Testis (tissue), 3 donors: Measurements from ENCODE around the gene STRN4. TPM values are rescaled to one million over a fixed set of nuclear protein-coding genes. Genes with fewer than 3 reads are reported as not detected.

Experiments used
- DNase-seq: peaks from one replicate; pipeline ENCODE4 v3.0.0-alpha.2; 2019
- H3K27ac ChIP-seq, 2 donors: fragments of 200-600 bp; sonication (generic); one replicate each; pipeline ENCODE4 v1.5.1; 2019
- H3K27me3 ChIP-seq: fragments of 200-600 bp; sonication (generic); one replicate; pipeline ENCODE4 v1.5.1; 2019
- H3K36me3 ChIP-seq: fragments of 200-600 bp; sonication (generic); one replicate; pipeline ENCODE4 v1.5.1; 2017; ENCODE audit warnings: low read depth; ENCODE audit errors: missing control alignments
- H3K4me1 ChIP-seq: fragments of 200-600 bp; sonication (generic); one replicate; pipeline ENCODE4 v1.5.1; 2019
- H3K4me3 ChIP-seq, 2 donors: fragments of 200-600 bp; sonication (generic); one replicate each; pipeline ENCODE4 v1.5.1; 2017 to 2019
- H3K9me3 ChIP-seq: fragments of 200-600 bp; sonication (generic); one replicate; pipeline ENCODE4 v1.5.1; 2017
- POLR2A ChIP-seq: fragments of 450-650 bp; IDR thresholded peaks from one replicate; pipeline ENCODE4 v1.6.1; 2017; ENCODE audit warnings: antibody characterized with exemption, mild to moderate bottlenecking, moderate library complexity
- WGBS, 2 donors: methylation state at CpG; one replicate each; pipeline ENCODE4 v1.1.5; 2018; 5-methylcytosine and 5-hydroxymethylcytosine counted together
- intact Hi-C: fragments of 100-400 bp; cut with DNase I; formaldehyde crosslinking; loops from one replicate; pipeline ENCODE4 v1.15.1; 2023; ENCODE audit warnings: low total_unique reads
- polyA plus RNA-seq: library from polyadenylated mRNA; stranded (reverse); fragments of 350-450 nt; fragmentation: Illumina TruSeq; extraction: RNeasy Lipid Tissue Mini Kit (QIAGEN cat#74804); gene quantifications from one replicate; pipeline ENCODE4 v1.2.3, GENCODE V29; 2014; ENCODE audit warnings: low read depth, low replicate concordance; ENCODE audit not compliant: insufficient read depth
- total RNA-seq, 2 donors: library from RNA; depleted of rRNA; stranded (reverse); fragments of >200 nt; gene quantifications; one replicate each; pipeline ENCODE4 v1.2.3, GENCODE V29; 2016
- TF ChIP-seq, protein P1 (sequence below), 3 experiments: fragments of 450-650 bp in 2 of 3; fragments of 200-600 bp in 1 of 3; sonication (generic) in 1 of 3; IDR thresholded peaks; one replicate each; pipeline ENCODE4 v1.5.1; 2016 to 2019; ENCODE audit warnings: antibody characterized with exemption in 3 of 3, mild to moderate bottlenecking in 2 of 3, moderate library complexity in 1 of 3

Gene STRN4
- total and polyA plus RNA-seq, 3 donors from 2014 or later, result 213 to 308 (median 229) TPM

DNA sequence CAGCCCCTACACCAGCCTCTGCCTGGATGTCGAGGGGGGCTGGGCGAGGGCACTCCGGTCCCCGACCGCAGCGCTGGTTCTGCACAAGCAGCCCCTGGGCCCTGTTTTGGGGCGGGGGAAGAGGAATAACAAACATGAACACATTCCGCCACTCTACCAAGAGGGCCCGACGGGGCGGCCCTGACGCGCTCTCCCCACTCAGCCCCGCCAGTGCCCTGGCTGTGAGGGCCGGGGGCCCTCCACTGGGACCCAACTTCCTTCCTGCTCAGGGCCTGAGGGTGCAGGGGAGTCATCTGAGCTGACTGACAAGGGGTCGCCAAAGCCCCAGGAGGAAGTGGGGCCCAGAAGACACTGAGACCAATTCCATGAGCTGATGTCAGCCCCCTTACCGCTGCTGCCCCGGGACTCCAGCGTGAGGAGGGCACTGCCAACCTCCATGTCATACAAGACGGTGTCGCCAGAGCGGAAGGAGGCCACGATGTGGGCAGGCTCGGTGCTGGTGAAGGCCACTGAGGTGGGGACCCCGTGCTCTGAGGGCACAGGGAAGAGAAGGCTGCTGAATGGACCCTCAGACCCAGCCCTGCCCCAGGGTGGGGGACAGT, 23.7 kb downstream of the STRN4 start:
- H3K4me3 ChIP-seq, result no peak overlapping the region
- no peak for DNase-seq
- H3K27ac ChIP-seq, result no peak overlapping the region
- no peaks in the 10 kb centered on the region for H3K36me3 ChIP-seq
- WGBS, 2 donors, result 84 to 92% methylated on average over 13 to 24 of the region's 25 CpGs
- peaks cover 7% of the 10 kb centered on the region for H3K4me1 ChIP-seq
- H3K27me3 ChIP-seq, result no peaks in the 10 kb centered on the region
- no peaks in the 10 kb centered on the region for H3K9me3 ChIP-seq
- TF ChIP-seq, protein P1, sequence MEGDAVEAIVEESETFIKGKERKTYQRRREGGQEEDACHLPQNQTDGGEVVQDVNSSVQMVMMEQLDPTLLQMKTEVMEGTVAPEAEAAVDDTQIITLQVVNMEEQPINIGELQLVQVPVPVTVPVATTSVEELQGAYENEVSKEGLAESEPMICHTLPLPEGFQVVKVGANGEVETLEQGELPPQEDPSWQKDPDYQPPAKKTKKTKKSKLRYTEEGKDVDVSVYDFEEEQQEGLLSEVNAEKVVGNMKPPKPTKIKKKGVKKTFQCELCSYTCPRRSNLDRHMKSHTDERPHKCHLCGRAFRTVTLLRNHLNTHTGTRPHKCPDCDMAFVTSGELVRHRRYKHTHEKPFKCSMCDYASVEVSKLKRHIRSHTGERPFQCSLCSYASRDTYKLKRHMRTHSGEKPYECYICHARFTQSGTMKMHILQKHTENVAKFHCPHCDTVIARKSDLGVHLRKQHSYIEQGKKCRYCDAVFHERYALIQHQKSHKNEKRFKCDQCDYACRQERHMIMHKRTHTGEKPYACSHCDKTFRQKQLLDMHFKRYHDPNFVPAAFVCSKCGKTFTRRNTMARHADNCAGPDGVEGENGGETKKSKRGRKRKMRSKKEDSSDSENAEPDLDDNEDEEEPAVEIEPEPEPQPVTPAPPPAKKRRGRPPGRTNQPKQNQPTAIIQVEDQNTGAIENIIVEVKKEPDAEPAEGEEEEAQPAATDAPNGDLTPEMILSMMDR (IDR thresholded peaks at IDR 0.05), result no peak
- no peak for TF ChIP-seq POLR2A
- intact Hi-C loops, result no loop called here

DNA sequence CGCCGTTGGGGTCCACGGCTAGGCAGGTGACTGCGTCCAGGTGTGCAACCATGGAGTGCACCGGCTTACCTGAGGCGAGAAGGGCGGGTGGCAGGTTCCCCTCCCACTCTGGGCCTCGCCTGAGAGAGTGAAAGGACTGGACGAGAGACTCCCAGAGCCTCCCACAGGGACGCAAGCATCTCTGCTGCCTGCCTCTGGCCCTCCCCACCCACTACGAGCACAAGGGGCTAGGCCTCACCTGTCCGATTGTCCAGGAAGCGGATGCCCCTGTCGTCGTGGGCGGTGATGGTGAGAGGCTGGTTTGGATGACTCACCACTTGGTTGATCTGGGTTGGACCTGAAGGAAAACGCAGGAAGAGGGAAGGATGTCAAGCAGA, 24.3 kb downstream of the STRN4 start:
- no peak for DNase-seq
- 75 to 80% methylated on average over 13 to 17 of the region's 17 CpGs for WGBS, 2 donors
- intact Hi-C loops, result no loop called here
- no peak overlapping the region for H3K27ac ChIP-seq
- no peaks in the 10 kb centered on the region for H3K27me3 ChIP-seq
- peaks cover 2% of the 10 kb centered on the region for H3K4me1 ChIP-seq
- no peak overlapping the region for H3K4me3 ChIP-seq
- TF ChIP-seq POLR2A, result no peak
- H3K36me3 ChIP-seq, result no peaks in the 10 kb centered on the region
- no peaks in the 10 kb centered on the region for H3K9me3 ChIP-seq

DNA sequence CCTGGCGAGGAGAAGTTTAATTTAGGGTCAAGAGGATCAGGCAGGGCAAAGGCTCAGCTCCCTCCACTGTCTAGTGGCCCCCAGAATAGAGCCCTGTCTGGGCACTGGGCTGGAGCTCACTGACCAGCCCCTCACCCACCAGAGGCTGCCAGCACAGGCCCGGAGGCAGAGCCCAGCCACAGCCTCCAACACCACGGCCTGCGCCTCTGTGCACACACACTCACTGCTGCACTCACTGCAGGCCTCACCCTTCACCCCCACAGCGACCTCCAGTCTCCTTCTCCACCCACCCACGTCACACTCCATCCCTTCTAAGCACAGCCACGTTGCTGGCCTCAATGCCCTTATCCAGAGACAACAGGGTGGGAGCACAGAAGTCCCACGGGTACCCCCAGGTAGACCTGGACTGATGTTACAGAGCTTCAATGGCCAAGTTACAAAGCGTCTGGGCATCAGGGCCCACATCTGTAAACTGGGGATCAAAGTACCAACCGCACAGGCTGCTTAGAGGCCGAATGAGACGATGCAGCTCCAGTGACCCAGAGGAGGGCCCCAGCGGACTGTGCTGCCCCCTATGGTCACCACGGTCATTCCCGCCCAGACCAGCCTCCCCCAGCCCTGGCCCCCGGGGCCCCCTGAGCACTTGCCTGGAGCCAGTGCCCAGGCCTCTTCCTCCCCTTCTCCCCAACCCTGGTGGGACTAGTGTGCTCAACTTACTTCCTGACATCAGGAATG, 24.8 kb downstream of the STRN4 start:
- TF ChIP-seq, protein P1 (IDR thresholded peaks at IDR 0.05), result no peak
- 67 to 71% methylated on average over 14 to 16 of the region's 16 CpGs for WGBS, 2 donors
- Histone ChIP-seq H3K9me3 (no peaks in the 10 kb centered on the region), H3K27ac (no peak overlapping the region), H3K36me3 (no peaks in the 10 kb centered on the region), H3K27me3 (no peaks in the 10 kb centered on the region), H3K4me3 (no peak overlapping the region), H3K4me1 (no peaks in the 10 kb centered on the region)
- no peak for DNase-seq
- intact Hi-C loops, result no loop called here

DNA sequence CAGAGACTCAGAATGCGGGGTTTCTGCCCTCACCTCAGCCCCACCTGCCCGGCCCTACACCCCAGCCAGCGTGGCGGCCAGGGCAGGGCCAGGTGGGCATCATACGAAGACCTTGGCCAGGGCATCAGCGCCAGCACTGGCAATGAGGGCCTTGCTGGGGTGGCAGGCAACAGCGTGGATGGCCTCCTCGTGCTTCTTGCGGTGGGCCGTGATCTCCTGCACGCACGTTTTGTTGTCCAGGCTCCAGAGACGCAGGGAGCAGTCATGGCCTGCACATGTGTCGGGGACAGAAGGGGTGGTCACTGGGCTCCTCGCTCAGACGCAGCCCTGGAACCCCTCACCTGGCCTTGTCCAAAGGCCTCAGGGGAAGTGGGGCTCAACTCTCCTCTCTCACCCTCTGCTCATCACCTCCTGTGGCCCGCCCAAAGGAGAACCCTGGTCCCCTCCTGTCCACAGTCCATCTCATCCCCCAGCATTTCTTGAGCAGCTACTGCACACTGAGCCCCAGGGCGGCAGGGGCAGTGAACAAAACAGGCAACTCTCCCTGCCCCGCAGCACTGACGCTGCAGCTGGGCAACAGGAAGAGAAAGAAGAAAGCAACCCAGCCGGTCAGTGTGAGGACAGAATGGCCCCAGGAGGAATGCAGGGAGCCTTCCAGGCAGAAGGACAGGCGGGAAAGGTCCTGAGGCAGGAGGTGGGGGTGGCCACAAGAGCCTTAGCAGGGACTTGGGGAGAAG, 25.6 kb downstream of the STRN4 start:
- DNase-seq, result no peak
- H3K4me1 ChIP-seq, result peaks cover 6% of the 10 kb centered on the region
- no peaks in the 10 kb centered on the region for H3K9me3 ChIP-seq
- H3K4me3 ChIP-seq, result no peak overlapping the region
- H3K27ac ChIP-seq, result no peak overlapping the region
- WGBS, 2 donors, result 88 to 91% methylated on average over 5 to 21 of the region's 22 CpGs
- no peaks in the 10 kb centered on the region for H3K36me3 ChIP-seq
- TF ChIP-seq POLR2A, result no peak
- TF ChIP-seq, protein P1 (IDR thresholded peaks at IDR 0.05), result no peak
- H3K27me3 ChIP-seq, result no peaks in the 10 kb centered on the region
- intact Hi-C loops, result no loop called here
